ENCODE data around the gene SIGLEC9.

SIGLEC9 gene

DNA sequence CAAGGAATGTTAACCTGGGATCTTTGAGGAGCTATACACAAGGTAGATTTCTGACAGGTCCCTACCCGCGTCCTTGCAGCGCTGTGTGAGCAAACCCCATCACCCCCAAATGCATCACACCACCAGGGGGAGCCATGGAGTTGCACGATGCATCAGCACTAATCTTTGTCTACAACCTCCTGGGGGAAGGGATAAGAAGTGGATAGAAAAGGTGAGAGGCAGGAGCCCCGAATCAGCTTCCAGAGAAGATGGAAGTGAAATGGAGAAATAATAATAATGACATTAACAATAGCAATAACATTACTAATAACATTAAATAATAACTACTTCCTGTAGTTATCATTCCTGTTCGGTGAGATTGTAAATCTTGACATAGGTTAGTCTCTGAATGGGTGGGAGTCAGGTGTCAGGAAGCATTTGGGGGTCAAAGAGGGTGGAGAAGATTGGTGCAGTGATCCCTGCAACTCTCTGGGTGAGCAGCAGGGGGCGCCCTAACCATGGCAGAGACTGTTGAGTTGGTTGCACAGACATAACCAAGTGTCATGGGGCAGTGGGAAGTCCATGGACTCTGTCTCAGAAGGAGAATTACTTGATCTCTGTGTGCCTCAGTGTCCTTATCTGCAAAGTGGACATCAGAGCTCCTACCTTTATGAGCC lies 33.9 kb downstream of the SIGLEC9 start:
- no peak overlapping the region for H3K4me3 ChIP-seq (ENCODE audit: low read depth, low read length)
- TF ChIP-seq, protein P1, sequence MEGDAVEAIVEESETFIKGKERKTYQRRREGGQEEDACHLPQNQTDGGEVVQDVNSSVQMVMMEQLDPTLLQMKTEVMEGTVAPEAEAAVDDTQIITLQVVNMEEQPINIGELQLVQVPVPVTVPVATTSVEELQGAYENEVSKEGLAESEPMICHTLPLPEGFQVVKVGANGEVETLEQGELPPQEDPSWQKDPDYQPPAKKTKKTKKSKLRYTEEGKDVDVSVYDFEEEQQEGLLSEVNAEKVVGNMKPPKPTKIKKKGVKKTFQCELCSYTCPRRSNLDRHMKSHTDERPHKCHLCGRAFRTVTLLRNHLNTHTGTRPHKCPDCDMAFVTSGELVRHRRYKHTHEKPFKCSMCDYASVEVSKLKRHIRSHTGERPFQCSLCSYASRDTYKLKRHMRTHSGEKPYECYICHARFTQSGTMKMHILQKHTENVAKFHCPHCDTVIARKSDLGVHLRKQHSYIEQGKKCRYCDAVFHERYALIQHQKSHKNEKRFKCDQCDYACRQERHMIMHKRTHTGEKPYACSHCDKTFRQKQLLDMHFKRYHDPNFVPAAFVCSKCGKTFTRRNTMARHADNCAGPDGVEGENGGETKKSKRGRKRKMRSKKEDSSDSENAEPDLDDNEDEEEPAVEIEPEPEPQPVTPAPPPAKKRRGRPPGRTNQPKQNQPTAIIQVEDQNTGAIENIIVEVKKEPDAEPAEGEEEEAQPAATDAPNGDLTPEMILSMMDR (IDR thresholded peaks at IDR 0.05; ENCODE audit: low read depth, low read length) = peak; percentile 53

DNA sequence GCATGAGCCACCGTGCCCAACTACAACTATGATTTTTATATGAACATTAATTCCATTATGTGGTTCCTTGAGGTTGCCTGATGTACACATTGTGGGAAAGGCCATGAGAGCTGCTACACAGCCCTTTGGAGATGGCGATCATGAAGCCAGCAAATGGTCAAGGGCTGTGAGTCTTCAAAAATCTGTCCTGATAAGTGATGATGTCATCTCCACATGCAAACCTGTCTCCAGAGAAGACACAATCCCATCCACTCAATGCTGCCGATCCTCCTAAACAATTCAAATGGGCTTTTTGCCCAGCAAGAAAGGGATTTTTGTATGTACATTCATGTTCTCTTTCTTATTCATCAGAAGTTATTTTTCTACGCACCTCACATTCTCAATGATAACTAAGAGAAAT lies 35.0 kb downstream of the SIGLEC9 start:
- TF ChIP-seq, protein P1 (IDR thresholded peaks at IDR 0.05; ENCODE audit: low read depth, low read length) = no peak
- no peak overlapping the region for H3K4me3 ChIP-seq (ENCODE audit: low read depth, low read length)

DNA sequence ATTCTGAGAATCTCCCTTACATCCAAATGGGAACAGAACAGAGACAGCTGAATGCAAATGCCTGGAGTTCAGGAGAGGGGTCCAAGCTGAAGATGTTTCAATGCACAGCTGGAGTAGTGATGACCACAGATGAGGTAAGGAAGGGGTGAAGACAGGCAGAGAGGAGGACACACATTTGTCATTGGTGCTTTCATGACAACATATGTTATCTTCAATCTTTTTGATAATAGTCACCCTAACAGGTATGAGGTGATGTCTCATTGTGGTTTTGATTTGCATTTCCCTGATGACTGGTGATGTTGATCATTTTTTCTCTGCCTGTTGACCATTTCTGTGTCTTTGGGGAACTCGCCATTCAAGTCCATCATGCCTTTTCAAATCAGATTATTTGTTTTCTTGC lies 36.6 kb downstream of the SIGLEC9 start:
- TF ChIP-seq, protein P1 (IDR thresholded peaks at IDR 0.05; ENCODE audit: low read depth, low read length) = no peak
- no peak overlapping the region for H3K4me3 ChIP-seq (ENCODE audit: low read depth, low read length)

DNA sequence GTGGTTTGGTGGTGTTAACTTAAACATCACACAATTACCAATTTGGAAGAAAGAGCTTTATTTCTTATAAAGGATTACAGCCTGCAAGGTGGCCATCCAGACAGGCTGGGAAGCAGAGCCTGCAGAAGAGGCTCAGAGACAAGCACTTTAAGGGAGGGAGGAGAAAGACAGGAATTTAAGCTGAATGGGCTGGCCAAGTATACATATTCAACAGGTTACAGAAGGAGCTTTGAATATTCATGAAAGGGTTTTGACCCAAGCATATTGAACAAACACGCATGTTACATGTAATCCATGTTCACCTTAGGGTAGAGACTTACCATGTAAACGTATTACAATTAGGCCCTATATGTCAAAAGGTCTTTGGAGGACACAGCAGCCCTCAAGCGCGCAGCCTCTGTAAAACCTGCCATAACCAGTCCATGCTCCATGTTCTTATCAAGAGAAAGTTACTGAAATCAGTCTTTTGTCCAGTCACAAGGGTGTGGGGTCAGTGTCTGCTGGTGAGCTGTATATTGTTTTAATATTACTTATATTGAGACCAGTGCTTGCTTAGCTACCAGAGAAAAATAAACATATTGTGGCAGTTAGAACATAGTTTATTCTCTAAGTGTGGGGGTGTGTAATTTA lies 37.3 kb downstream of the SIGLEC9 start:
- TF ChIP-seq, protein P1 (IDR thresholded peaks at IDR 0.05; ENCODE audit: low read depth, low read length) = no peak
- H3K4me3 ChIP-seq (ENCODE audit: low read depth, low read length) = no peak overlapping the region

DNA sequence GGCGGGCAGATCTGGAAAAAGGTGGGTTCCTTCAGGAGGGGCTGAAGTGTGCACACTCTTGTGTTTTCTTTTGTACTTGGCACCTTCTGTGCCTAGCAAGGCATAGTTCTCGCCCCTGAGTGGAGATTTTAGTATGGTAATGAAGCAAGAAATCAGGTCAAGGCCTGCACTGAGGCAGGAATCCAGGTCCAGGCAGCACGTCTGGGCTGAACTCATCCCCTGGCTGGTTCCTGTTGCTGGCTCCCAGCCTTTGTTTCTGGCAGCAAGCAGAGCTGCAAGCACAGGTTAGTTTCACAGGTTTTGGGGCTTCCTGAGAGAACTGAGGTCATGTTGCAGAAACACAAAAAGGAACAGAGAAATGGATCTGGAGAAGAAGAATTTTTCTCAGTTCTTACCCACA lies 38.6 kb downstream of the SIGLEC9 start:
- TF ChIP-seq, protein P1 (IDR thresholded peaks at IDR 0.05; ENCODE audit: low read depth, low read length) = no peak
- H3K4me3 ChIP-seq (ENCODE audit: low read depth, low read length) = no peak overlapping the region

DNA sequence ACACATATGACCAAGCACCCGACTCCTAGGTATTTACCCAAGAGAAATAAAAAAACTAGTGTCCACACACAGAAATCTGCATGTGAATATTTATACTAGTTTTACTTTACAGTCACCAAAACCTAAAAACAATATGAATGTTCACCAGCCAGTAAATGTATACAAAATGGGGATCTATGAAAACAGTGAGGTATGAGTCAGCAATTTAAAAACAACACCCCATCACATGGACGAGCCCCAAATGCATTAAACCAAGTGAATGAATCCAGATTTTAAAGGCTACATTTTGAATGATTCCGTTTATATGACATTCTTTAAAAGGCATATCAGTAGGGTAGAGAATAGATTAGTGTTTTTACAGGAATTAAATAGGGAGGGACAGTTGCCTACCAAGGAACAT lies 39.5 kb downstream of the SIGLEC9 start:
- TF ChIP-seq, protein P1 (IDR thresholded peaks at IDR 0.05; ENCODE audit: low read depth, low read length) = no peak
- no peak overlapping the region for H3K4me3 ChIP-seq (ENCODE audit: low read depth, low read length)

DNA sequence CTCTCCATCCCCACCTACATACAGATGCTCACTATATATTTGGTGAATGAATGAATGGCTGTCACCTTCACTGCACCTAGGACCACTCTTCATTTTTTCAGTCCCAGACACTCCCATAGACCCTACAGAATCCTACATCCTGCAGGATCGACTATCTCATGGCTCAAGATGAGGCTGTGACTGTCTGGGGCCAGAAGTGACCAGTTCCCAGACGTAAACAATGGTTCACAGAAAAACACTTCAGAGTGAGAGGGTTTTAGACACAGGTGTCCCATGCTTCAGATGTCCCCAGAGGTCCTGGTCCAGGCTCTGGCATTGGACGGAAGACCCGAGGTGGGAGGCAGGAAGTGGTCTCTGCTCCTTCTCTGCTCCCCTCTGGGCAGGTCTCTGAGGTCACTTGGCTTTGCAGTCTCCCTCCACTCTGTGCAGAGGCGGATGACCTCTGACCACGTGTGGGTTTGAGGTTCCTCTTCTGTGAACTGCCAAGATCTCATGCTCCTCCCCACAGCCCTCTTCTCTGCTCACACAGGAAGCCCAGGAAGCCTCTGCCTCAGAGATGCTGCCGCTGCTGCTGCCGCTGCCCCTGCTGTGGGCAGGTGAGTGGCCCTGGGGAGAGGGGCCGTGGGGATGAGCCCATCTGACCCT lies 42.3 kb downstream of the SIGLEC9 start:
- H3K4me3 ChIP-seq (ENCODE audit: low read depth, low read length) = no peak overlapping the region
- TF ChIP-seq, protein P1 (IDR thresholded peaks at IDR 0.05; ENCODE audit: low read depth, low read length) = no peak
